Measurements from ENCODE around the gene TBC1D23.

GRCh38 chr3:100360757-100361496 is 100.1 kb downstream of the TBC1D23 start:
- TF ChIP-seq ATF7 (IDR thresholded peaks at IDR 0.05) = no peak
- no peak for TF ChIP-seq TSHZ1 (CRISPR knock-in tag; IDR thresholded peaks at IDR 0.05)
- no peak for TF ChIP-seq E2F1 (CRISPR knock-in tag; IDR thresholded peaks at IDR 0.05)
- TF ChIP-seq, protein P1, sequence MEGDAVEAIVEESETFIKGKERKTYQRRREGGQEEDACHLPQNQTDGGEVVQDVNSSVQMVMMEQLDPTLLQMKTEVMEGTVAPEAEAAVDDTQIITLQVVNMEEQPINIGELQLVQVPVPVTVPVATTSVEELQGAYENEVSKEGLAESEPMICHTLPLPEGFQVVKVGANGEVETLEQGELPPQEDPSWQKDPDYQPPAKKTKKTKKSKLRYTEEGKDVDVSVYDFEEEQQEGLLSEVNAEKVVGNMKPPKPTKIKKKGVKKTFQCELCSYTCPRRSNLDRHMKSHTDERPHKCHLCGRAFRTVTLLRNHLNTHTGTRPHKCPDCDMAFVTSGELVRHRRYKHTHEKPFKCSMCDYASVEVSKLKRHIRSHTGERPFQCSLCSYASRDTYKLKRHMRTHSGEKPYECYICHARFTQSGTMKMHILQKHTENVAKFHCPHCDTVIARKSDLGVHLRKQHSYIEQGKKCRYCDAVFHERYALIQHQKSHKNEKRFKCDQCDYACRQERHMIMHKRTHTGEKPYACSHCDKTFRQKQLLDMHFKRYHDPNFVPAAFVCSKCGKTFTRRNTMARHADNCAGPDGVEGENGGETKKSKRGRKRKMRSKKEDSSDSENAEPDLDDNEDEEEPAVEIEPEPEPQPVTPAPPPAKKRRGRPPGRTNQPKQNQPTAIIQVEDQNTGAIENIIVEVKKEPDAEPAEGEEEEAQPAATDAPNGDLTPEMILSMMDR (IDR thresholded peaks at IDR 0.05 in 2 of 3, conservative IDR thresholded peaks at IDR 0.05 in 1 of 3; ENCODE audit: insufficient read depth in 2 of 3, low read depth in 1 of 3, low read length in 3 of 3) = no peak
- no peak for TF ChIP-seq TARDBP (IDR thresholded peaks at IDR 0.05)
- TF ChIP-seq ZFP36 (IDR thresholded peaks at IDR 0.05; ENCODE audit: low read depth, low read length, partially characterized antibody) = no peak
- no peak for TF ChIP-seq ZNF518B (CRISPR knock-in tag; IDR thresholded peaks at IDR 0.05)
- TF ChIP-seq, protein P2, sequence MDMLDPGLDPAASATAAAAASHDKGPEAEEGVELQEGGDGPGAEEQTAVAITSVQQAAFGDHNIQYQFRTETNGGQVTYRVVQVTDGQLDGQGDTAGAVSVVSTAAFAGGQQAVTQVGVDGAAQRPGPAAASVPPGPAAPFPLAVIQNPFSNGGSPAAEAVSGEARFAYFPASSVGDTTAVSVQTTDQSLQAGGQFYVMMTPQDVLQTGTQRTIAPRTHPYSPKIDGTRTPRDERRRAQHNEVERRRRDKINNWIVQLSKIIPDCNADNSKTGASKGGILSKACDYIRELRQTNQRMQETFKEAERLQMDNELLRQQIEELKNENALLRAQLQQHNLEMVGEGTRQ (CRISPR knock-in tag; IDR thresholded peaks at IDR 0.05) = no peak
- TF ChIP-seq MAZ (CRISPR knock-in tag; conservative IDR thresholded peaks at IDR 0.05 in 1 of 2, IDR thresholded peaks at IDR 0.05 in 1 of 2) = no peak
- no peak for TF ChIP-seq RBFOX2 (IDR thresholded peaks at IDR 0.05; ENCODE audit: low read depth, low read length)
- TF ChIP-seq ZBTB49 (CRISPR knock-in tag; IDR thresholded peaks at IDR 0.05; ENCODE audit: borderline replicate concordance) = no peak
- TF ChIP-seq ZBTB43 (CRISPR knock-in tag; IDR thresholded peaks at IDR 0.05) = no peak
- TF ChIP-seq VEZF1 (CRISPR knock-in tag; IDR thresholded peaks at IDR 0.05) = no peak

Measured in K562 (cell line).